ENCODE results near the gene ALOX12B. TPM values are rescaled to one million over a fixed set of nuclear protein-coding genes. Genes with fewer than 3 reads are reported as not detected.
A peak's percentile ranks its signal among the peaks of the same experiment; 100 is the strongest.
"Not testable (repeated sequence)": the region's sequence is repeated elsewhere in the genome, so short reads cannot be mapped to it uniquely, and the experiment has no call there.

The ALOX12B gene
- total RNA-seq, 1 experiment from 2014 or later: 0.64 TPM

DNA sequence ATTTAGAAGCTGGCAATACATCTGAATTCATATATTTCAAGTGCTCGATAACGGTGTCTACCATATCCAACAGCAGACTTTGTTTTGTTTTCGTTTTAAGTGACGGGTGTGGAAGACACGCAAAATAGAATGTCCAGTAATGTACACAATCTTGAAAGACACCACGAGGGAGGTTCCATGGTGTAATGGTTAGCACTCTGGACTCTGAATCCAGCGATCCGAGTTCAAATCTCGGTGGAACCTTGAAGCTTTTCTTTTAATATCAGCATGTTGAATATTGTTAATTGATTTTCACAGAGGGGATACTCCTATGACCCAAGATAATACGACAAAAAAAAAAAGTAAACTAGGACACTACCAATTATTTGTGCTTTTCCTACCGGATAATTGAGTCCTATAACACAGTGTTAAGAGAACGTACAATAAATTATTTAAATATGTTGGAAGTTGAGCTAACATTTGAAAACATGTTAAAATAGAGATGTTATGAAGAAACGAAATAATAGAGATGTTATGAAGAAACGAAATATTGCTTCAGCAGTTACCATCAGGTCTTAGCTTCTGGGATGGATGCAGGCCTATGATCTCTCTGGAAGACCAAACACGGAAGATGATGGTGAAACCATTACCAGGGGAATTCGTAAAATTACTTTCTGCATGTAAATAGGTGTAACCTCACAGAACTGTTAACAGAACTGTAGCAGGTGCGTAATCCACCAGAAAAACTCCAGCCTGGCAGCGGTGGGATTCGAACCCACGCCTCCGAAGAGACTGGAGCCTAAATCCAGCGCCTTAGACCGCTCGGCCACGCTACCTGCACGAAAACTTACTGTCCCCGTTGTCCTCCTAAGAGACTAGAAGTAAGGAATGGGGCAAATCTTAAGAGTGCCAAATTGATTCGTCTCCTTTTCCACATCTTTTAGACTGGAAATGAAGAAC is 32.3 kb upstream of the ALOX12B start:
- peak; percentile 96 for DNase-seq (ENCODE audit: extremely low read depth, low read depth)

GRCh38 chr17:8118769-8119580 is 31.5 kb upstream of the ALOX12B start:
- DNase-seq (ENCODE audit: extremely low read depth, low read depth): peak; percentile 80

DNA sequence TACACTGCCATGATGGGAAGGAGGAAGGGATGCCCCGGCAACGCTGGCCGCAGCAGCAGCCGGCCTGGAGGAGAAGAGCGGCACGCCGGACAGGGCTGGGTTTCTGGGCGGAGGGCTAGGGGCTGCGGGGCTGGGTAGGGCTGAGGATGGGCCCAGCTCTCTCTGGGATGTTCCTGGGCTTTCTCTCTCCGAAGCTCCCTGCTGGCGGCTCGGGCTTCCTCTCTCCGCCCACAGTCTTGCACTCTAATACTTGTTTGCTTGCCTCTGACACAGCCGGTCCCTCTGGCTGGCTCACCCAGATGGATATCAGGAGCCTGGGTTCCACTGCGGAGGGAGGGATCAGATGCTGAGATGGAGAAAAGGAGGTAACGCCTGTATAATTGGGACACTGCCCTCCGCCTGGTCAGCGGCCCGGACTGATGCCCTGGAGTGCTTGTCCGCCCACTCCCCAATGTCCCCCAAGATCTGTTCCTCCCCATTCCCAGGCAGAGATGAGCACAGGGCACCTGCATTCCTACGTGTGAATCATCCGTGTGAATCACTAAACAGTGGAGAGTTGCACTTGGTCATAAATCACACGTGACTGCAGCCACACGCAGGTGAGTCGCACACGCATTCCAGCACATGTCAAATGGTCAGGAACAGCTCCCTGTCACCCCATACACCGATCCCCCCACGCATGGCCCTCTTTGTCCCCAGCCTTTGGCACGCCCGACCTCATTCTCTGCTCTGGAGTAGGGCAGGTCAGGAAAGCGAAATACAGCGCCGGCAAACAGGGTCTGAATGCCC is 30.7 kb upstream of the ALOX12B start, which contains the start of gene ALOXE3:
Gene ALOXE3, minus strand, starts transcription at position 535 of the 789 bp plus-strand sequence. Its CDS starts 524 bp downstream, at position 11.
- no peak for DNase-seq (ENCODE audit: extremely low read depth, low read depth)

DNA sequence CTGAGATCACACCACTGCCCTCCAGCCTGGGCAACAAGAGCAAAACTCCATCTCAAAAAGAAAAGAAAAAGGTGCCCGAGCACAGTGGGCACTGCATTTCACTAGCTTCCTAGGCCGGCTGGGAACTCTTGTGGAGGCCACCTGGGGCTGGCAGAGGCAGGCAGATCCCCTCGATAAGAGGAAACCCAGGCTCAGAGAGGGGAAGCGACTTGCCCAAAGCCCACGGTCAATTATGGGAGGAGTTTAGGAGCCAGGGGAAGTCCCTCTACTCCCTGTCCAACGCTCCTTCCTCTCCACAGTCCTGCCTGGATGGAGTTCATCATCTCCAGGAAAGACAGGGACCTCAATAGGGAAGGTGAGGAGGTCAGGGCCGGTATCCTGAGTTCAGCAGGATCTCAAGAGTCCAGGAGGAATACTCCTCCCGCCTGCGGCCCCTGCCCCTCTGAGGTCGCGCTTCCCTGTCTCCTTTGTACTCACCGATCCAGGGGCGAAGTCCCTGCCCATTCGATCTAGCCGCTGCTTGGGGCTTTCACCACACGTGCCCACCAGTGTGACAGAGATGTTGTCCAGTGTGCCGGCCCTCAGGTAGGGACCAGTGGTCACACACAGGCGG is 30.0 kb upstream of the ALOX12B start:
- no peak for DNase-seq (ENCODE audit: extremely low read depth, low read depth)

DNA sequence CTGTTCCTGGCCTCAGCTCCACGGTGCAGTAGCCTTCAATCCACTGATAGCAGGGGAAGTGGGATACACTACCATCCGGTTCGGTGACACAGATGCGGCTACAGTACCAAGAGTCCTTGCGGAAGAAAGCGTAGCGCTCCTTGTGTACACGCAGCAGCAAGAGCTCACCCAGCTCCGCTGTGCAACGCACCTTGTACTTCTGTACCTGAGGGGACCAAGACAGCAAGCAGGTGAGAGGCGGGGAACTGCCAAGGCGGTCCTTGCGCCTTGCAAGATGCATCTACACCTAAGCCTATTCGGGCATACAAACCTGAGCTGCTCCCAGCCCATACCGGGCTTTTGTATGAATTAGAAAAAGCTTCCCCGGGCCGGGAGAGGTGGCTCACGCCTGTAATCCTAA is 29.3 kb upstream of the ALOX12B start:
- DNase-seq (ENCODE audit: extremely low read depth, low read depth): no peak

DNA sequence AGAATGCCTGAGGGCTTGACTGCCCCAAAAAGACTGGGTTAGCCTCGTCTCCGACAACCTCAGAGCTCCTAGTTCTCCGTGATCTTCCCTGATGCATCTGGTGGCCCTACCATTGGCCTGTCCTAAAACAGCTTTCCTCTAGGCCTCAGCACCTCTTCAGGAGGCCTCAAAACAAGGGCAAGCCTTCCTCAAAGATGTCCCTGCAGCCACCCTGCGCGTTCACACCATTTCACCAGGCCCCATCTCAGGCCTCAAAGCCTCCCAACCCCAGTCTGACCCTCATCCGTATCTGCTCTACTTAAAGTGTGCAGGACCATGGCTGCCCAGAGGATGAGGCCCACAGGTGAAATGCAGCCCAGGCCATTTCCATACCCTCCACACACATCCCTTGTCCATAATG is 23.4 kb upstream of the ALOX12B start:
- DNase-seq (ENCODE audit: extremely low read depth, low read depth): no peak

DNA sequence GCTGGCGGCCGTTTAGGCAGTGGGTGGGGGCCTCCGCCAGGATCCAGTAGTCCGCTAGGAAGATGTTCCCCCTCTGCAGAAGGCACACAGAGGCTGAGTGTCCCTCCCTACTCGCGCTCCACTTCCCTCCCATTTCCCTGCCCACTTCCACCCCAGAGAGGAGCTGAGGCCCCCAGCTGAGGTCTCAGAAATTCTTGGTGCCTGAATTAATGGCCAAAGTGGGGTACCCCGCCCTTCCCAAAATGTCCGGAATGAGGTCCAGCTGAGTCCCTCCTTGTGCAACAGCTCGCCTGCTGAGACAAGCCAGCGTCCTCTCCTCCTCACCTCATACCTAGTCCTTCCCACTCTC is 22.9 kb upstream of the ALOX12B start:
- DNase-seq (ENCODE audit: extremely low read depth, low read depth): no peak

- DNase-seq (ENCODE audit: extremely low read depth, low read depth): no peak
These were observed 22.3 kb upstream of the ALOX12B start for GRCh38 chr17:8109661-8110455.

DNA sequence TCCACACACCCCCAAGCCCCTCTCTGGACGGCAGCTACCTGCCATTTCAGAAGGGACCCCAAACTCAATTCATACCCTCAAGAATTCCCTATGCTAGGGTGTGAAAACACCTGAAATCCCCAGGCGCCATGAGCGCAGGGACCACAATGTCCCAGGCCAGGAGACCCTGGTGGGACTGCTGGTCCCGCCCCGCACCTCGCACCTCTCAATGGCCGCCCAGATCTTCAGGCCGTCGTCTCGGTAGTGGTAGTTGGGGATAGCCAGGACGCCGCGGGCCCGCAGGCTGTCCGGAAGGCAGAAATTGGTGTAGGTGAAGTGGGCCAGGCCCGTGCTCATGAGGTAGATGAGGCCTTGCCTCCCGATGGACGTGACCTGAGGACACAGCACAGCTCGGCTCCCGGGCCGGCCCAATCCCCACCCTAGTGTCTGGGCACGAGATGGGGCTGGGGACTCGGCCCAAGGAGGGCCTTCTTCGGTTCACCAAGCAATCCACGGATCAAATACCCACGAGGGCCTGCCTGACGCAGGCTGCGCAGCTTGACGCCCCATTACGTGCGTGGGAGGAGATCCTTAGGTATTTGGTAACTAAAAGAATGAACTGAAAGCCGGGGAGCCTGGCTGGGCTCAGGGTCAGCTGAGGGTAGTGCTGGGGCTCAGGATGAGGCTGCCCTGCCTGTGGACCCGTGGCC is 21.6 kb upstream of the ALOX12B start:
- DNase-seq (ENCODE audit: extremely low read depth, low read depth): no peak

DNA sequence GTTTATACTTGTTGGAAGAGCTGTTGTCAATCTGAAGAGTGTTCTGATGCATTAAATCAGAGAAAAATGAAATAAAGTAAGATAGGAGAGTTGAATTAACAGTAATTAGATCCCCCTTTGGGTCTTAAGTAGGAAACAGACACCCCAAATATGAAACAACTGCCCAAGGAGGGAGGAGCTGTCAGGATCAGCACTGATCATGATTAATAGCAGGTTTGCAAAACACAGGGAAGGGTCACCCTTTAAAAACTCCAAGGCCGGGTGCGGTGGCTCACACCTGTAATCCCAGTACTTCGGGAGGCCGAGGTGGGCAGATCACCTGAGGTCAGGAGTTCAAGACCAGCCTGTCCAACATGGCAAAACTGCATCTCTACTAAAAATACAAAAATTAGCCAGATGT is 19.5 kb upstream of the ALOX12B start:
- DNase-seq (ENCODE audit: extremely low read depth, low read depth): not testable (repeated sequence)

DNA sequence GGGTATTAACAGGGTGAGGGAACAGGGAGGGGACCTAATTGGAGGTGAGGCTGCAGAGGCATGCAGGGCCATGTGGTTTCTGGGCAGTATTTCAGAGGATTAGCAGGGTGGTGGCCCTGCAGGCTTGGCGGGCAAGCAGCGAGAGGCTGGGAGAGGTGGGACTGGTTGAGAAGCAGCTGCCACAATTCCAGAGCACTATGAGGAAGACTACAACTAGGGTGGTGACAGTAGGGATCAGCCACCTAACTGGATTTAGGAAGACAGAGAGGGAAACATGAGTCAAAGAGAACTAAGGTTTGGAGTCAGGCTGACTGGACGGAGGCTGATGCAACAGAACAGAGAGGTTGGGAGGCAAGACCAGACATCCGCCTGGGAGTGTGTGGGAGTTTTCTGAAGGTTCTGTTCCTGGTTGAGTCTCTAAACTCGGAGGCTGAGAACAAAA is 18.5 kb upstream of the ALOX12B start:
- no peak for DNase-seq (ENCODE audit: extremely low read depth, low read depth)

GRCh38 chr17:8104911-8105310 is 17.4 kb upstream of the ALOX12B start:
- DNase-seq (ENCODE audit: extremely low read depth, low read depth): no peak

GRCh38 chr17:8103549-8103948 is 16.0 kb upstream of the ALOX12B start:
- DNase-seq (ENCODE audit: extremely low read depth, low read depth): no peak

DNA sequence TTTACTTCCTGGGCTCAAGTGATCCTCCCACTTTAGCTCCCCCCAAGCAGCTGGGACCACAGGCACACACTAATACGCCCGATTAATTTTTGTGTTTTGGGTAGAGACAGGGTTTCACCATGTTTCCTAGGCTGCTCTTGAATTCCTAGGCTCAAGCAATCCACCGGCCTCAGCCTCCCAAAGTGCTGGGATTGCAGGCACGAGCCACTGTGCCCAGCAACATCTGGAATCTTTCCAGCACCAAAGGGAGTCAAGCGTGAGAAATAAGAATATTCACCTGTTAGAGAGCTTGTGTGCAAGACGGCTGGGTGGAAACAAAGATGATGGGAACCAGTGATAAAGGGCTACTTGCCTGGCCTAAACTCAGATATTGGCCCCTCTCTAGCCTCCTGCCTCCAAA is 14.2 kb upstream of the ALOX12B start:
- no peak for DNase-seq (ENCODE audit: extremely low read depth, low read depth)

DNA sequence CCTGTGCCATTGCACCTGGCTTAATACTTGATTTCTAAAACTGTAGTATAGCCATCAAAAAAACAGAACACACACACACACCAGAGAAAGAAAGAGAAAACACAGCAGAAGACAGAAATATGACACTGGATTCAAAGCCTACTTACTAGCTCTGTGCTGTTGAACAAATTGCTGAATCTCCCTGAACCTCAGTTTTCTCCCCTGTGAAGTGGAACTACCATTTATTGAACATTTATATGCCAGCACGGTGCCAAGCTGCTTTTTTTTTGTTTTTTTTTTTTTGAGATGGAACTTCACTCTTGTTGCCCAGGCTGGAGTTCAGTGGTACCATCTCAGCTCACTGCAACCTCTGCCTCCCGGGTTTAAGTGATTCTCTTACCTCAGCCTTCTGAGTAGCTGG is 13.2 kb upstream of the ALOX12B start:
- DNase-seq (ENCODE audit: extremely low read depth, low read depth): no peak

DNA sequence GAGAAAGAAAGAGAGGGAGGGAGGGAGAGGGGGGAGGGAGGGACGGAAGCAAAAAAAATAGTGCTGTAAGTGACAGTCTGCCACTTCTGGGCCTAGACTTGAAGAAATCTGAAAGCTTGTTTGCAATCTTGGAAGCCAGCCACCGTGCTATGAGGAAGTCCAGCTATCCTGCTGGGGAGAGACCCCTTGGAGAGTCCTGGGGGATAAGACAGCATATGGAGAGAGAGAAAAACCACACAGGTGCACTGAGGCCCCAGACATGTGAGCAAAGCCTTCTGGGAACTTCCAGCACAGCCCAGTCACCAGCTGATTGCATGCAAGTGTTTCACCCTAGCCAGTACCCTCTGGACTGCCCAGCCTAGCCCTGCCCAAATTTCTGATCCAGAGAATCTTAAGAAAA is 12.6 kb upstream of the ALOX12B start:
- no peak for DNase-seq (ENCODE audit: extremely low read depth, low read depth)

DNA sequence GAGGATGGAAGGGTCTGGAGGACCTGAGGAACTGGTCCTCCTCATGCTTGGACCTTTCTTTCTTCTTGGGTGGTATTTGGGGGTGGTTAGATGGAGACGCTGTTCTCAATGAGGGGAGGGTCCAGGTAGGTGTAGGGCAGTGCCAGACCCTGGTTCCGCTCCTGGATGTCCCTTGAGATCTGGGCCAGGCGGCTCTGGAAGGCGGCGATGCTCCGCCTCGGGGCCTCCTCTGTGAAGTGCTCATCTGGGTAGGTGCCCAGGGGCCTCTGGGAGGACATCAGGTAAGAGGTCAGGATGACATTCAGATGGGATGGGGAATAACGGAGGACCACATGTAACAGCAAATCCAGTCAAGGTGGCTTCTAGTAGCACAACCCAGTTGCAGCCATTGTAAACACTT is 9.0 kb upstream of the ALOX12B start:
- DNase-seq (ENCODE audit: extremely low read depth, low read depth): no peak

- no peak for DNase-seq (ENCODE audit: extremely low read depth, low read depth)
These were observed 7.8 kb upstream of the ALOX12B start for GRCh38 chr17:8095361-8095760.
